ENCODE data around the gene CXCR4. TPM values are rescaled to one million over a fixed set of nuclear protein-coding genes. Genes with fewer than 3 reads are reported as not detected.

CXCR4 gene
- total and polyA plus RNA-seq, 7 donors, result 5.0 to 255 (median 6.6) TPM

GRCh38 chr2:136086253-136087016 lies 31.5 kb downstream of the CXCR4 start:
- Histone ChIP-seq H3K27me3 (no peaks in the 10 kb centered on the region), H3K4me1 (no peaks in the 10 kb centered on the region), H3K27ac (no peak overlapping the region), H3K4me3 (no peak overlapping the region), H3K9me3 (no peaks in the 10 kb centered on the region), H3K36me3 (no peaks in the 10 kb centered on the region)
- intact Hi-C loops (cut with DNase I), result no loop called here
- 73 to 78% methylated on average over 4 of the region's 4 CpGs for WGBS, 2 donors
- TF ChIP-seq EP300 (IDR thresholded peaks at IDR 0.05) (no peak), POLR2AphosphoS5 (IDR thresholded peaks at IDR 0.05) (no peak), POLR2A (IDR thresholded peaks at IDR 0.05) (no peak)
- TF ChIP-seq, protein P1, sequence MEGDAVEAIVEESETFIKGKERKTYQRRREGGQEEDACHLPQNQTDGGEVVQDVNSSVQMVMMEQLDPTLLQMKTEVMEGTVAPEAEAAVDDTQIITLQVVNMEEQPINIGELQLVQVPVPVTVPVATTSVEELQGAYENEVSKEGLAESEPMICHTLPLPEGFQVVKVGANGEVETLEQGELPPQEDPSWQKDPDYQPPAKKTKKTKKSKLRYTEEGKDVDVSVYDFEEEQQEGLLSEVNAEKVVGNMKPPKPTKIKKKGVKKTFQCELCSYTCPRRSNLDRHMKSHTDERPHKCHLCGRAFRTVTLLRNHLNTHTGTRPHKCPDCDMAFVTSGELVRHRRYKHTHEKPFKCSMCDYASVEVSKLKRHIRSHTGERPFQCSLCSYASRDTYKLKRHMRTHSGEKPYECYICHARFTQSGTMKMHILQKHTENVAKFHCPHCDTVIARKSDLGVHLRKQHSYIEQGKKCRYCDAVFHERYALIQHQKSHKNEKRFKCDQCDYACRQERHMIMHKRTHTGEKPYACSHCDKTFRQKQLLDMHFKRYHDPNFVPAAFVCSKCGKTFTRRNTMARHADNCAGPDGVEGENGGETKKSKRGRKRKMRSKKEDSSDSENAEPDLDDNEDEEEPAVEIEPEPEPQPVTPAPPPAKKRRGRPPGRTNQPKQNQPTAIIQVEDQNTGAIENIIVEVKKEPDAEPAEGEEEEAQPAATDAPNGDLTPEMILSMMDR (IDR thresholded peaks at IDR 0.05), result no peak
- DNase-seq, result no peak

DNA sequence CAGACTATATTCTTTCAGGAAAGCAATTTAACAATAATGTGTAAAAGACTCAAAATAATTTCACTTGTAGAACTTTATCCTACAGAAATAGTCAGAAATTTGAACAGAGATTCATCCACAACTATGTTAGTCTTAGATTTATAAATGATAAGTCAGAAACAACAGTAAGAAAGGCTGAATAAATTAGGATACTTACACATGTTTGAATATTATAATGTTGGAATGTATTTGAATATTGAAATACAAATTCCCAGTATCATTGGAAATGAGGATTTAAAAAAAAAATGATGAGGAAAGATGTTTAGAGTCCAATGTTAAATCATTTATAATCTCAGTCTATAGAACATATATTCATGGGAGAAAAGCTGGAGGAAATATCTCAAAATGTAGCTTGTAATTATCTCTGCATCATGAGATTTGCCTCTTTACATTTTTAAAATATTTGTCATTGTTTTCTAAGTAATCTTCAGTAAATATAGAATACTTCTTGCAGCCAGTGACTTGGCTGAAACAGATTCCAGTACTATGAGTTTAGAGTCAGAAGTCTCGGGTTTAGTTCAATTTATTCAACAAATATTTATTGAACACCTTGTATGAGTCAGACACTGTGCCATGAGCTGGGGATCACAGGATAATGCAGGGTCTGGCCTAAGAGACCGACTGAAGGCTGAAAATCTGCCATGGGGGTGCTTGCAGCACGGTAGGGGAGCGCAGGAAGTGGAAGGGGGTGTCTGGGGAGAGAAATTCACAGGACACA lies 32.3 kb downstream of the CXCR4 start:
- Histone ChIP-seq H3K36me3 (no peaks in the 10 kb centered on the region), H3K9me3 (no peaks in the 10 kb centered on the region), H3K27ac (no peak overlapping the region), H3K4me3 (no peak overlapping the region), H3K27me3 (no peaks in the 10 kb centered on the region), H3K4me1 (no peaks in the 10 kb centered on the region)
- intact Hi-C loops (cut with DNase I), result no loop called here
- no peak for DNase-seq
- 79 to 84% methylated on average over 4 of the region's 4 CpGs for WGBS, 2 donors
- TF ChIP-seq EP300 (IDR thresholded peaks at IDR 0.05) (no peak), POLR2A (IDR thresholded peaks at IDR 0.05) (no peak), POLR2AphosphoS5 (IDR thresholded peaks at IDR 0.05) (no peak)
- TF ChIP-seq, protein P1 (IDR thresholded peaks at IDR 0.05), result no peak

GRCh38 chr2:136081582-136082210 lies 36.3 kb downstream of the CXCR4 start:
- TF ChIP-seq EP300 (IDR thresholded peaks at IDR 0.05), result no peak
- TF ChIP-seq POLR2AphosphoS5 (IDR thresholded peaks at IDR 0.05), result no peak
- TF ChIP-seq, protein P1 (IDR thresholded peaks at IDR 0.05), result no peak
- no peak for TF ChIP-seq POLR2A (IDR thresholded peaks at IDR 0.05)
- Histone ChIP-seq H3K4me1 (no peaks in the 10 kb centered on the region), H3K36me3 (no peaks in the 10 kb centered on the region), H3K4me3 (no peak overlapping the region), H3K9me3 (no peaks in the 10 kb centered on the region), H3K27ac (no peak overlapping the region), H3K27me3 (no peaks in the 10 kb centered on the region)
- WGBS, 2 donors, result 75 to 86% methylated on average over 3 of the region's 3 CpGs
- DNase-seq, result no peak
- intact Hi-C loops (cut with DNase I), result no loop called here

DNA sequence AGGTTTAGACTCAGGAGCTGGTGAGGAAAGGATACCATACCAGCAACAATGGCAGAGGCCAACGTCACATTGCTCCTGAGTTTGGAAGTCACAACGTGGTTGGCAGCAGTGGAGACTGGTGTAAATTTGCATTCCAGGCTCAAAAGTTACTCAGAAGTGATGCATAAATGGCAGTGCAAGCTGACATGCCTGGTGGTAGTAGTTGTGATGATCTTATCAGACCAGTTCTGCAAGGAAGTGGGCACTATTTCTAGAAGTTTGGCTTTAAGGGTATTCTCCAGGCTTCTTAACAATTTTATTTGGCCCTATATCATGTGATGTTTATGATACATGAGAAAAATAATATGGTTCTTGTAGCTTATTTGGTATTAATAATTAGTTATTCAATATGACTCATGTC lies 37.8 kb downstream of the CXCR4 start:
- DNase-seq, result no peak
- no peak overlapping the region for H3K27ac ChIP-seq
- H3K4me1 ChIP-seq, result peaks cover 0 to 7% (median 0%) of the 10 kb centered on the region in 4 donors
- no peaks in the 10 kb centered on the region for H3K36me3 ChIP-seq
- H3K4me3 ChIP-seq, result no peak overlapping the region
- 84 to 85% methylated on average over 2 of the region's 2 CpGs for WGBS, 2 donors
- H3K27me3 ChIP-seq, result no peaks in the 10 kb centered on the region
- H3K9me3 ChIP-seq, result no peaks in the 10 kb centered on the region
- TF ChIP-seq EP300 (IDR thresholded peaks at IDR 0.05) (no peak), POLR2A (IDR thresholded peaks at IDR 0.05) (no peak), POLR2AphosphoS5 (IDR thresholded peaks at IDR 0.05) (no peak)
- TF ChIP-seq, protein P1 (IDR thresholded peaks at IDR 0.05), result no peak
- intact Hi-C loops (cut with DNase I), result no loop called here

All from sigmoid colon (tissue), 7 donors.